Stimulated activated CD4-positive, alpha-beta T cell treated with anti-CD3 and anti-CD28 coated beads, Interleukin-15, amount 100 ng/mL, for 24 hours (primary cell): ENCODE data around the gene SRGAP2C.
"Not testable (repeated sequence)": the region's sequence is repeated elsewhere in the genome, so short reads cannot be mapped to it uniquely, and the experiment has no call there.

Experiments
- DNase-seq: peaks from one replicate; pipeline ENCODE4 v3.0.0-alpha.2; 2020

Gene SRGAP2C

GRCh38 chr1:121184290-121185127 is at the start of gene SRGAP2C, which contains the start of gene FAM72B:
Gene SRGAP2C, plus strand, starts transcription at chr1:121184975. Its CDS starts 2,472 bp downstream, at chr1:121187447.
Gene FAM72B, minus strand, starts transcription at chr1:121184340. Its CDS starts 851 bp downstream, at chr1:121183489.
- DNase-seq, result peak; percentile 92

DNA sequence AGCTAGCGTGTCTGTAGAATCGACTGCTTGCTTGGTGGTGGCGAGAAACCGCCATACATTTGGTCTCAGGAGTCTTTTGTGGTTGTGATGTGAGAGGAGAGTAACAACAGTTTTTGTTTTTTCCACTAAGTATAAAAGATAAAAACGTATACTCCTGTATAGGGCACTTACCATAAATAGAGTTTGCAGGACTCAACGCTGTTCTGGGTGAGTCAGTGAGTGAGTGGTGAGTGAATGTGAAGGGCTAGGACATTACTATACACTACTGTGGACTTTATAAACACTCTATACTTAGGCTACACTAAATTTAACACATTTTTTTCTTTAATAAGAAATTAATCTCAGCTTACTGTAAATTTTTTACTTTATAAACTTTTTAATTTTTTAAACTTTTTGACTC is 44.4 kb upstream of the SRGAP2C start:
- DNase-seq, result not testable (repeated sequence)

DNA sequence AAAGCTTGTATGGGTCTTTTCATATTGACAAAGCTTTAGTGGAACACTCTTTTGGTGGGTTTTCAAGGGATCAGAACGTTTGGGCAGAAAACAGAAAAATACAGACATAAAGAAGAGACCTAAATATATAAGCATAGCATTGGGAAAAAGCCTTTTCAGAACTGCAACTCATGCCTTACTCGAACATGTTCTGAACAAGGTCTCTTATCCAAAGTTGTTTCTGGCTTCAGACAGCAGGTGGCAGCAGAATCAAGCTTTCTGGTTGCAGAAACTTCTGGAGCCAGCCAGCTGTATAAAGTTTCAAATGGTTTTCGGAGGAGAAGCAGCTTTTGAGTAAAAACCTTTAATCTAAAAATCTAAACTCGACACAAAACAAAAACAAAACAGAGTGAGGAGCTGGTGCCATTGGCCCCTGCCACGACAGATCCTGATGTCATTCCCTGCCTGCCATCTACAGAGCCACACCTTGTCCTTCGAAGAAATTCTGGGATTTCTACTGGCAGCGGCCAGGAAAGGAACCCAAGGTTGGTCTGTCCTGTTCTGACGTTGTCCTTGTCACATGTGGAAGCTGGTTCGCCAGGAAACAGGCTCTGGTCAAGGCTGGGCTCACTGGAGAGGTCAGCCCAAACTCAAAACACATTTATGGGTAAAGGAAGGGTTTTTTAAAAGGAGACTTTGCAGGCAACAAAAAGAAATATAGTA is 36.1 kb upstream of the SRGAP2C start:
- not testable (repeated sequence) for DNase-seq

- DNase-seq, result not testable (repeated sequence)
These were observed 33.5 kb upstream of the SRGAP2C start for GRCh38 chr1:121151294-121151693.

GRCh38 chr1:121152788-121153187 is 32.0 kb upstream of the SRGAP2C start:
- DNase-seq, result not testable (repeated sequence)

DNA sequence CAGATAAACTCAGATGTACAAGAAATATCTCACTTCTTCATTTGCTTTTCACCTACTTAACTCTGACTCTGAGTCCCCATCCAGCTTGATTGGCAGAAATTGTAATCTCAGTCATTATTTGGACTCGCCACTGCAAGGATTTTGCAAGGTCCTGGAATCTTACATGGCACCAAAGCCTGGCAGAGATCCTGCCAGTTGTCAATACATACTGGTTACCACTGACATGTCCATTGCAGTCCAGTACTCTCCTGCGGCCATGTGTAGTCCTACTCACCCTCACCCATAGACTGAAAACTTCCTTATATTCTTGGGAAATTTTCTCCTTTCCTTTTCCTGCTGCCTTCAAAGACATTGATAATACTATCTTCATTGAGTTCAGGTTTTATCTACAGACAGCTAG is 30.0 kb upstream of the SRGAP2C start:
- DNase-seq, result not testable (repeated sequence)

GRCh38 chr1:121155671-121156358 is 29.0 kb upstream of the SRGAP2C start:
- DNase-seq, result not testable (repeated sequence)

DNA sequence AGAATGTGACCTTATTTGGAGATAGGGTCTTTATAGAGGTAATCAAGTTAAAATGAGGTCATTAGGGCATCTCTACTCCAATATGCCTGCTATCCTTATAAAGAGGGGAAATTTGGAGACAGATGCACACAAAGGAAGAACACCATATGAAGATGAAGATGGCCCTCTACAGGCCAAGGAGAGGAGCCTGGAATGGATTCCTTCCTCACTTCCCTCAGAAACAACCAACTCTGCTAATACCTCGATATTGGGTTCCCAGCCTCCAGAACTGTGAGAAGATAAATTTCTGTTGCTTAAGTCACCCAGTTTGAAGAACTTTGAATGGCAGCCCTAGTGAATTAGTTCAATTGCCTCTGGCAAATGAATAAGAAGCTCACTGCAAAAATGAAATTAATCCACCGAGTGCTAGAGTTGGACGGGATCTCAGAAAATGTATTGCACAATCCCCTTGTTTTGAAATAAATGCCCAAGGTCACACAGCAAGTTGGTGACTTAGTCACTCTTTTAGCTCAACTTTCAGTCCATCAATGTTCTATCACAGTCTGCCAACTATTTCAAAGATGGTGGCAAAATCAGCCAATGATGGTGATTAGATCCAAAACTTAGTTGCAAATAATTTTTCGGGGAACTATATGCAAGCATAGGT is 27.7 kb upstream of the SRGAP2C start:
- not testable (repeated sequence) for DNase-seq

DNA sequence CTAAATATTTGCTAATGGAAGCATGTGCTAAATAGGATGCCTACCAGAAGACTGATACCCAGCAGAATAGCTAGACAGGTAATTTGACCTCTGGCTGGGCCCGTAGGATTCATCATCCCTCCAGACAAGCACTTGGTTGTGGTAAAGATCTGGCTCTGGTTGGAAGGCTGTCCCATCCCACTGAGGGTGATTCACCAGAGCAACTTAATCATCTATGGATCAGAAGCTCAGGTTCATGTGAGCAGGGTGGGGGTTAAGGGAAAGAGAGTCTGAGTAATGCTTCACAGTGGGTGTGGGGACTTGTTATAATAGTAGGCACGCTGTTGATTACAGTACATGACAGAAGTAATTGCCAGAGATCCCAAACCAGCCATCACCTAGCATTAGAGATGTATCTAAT is 27.2 kb upstream of the SRGAP2C start:
- not testable (repeated sequence) for DNase-seq

DNA sequence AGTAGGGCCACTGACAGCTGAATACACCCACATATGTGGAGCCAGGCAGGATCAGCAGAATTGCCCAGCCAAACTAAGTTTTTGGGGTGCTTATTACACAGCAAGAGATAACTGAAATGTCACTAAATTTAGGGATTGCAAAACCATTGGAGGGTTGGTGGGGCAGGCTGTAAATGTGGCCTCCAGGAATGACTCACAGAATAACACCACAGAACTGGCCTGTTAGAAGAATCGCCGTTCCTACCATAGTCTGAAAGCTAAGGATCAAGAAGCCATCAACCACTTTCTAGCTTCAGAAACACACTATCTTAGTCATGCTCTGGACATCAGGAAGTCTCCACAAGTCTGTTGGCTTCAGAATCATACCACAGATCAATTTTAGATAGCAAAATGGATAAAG is 24.7 kb upstream of the SRGAP2C start:
- DNase-seq, result not testable (repeated sequence)

GRCh38 chr1:121161199-121161901 is 23.4 kb upstream of the SRGAP2C start:
- not testable (repeated sequence) for DNase-seq

GRCh38 chr1:121163850-121164757 is 20.7 kb upstream of the SRGAP2C start:
- peak; percentile 8 for DNase-seq

GRCh38 chr1:121165296-121165695 is 19.5 kb upstream of the SRGAP2C start:
- DNase-seq, result not testable (repeated sequence)

- DNase-seq, result not testable (repeated sequence)
These were observed 17.5 kb upstream of the SRGAP2C start for GRCh38 chr1:121167225-121167738.

- DNase-seq, result not testable (repeated sequence)
These were observed 16.6 kb upstream of the SRGAP2C start for GRCh38 chr1:121168152-121168668.

DNA sequence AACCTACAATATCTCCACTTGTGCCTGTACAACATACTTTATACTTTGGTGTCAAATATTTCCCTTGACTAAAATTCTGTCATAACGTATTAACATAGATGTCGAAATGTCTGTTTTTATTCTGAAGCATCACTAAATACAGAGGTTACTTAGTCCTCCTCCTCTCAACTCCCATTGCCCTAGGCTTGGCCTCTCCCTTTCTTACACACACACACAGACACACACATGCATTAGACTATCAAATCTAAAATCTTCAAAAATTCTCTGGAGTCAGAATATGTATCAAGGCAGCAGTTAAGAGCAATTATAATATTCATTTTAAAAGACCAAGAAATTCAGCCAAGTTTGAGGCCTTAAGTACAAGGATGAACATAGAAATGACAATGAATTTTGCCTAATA is 8.1 kb upstream of the SRGAP2C start:
- not testable (repeated sequence) for DNase-seq

- not testable (repeated sequence) for DNase-seq
These were observed 6.6 kb upstream of the SRGAP2C start for GRCh38 chr1:121178197-121178596.

DNA sequence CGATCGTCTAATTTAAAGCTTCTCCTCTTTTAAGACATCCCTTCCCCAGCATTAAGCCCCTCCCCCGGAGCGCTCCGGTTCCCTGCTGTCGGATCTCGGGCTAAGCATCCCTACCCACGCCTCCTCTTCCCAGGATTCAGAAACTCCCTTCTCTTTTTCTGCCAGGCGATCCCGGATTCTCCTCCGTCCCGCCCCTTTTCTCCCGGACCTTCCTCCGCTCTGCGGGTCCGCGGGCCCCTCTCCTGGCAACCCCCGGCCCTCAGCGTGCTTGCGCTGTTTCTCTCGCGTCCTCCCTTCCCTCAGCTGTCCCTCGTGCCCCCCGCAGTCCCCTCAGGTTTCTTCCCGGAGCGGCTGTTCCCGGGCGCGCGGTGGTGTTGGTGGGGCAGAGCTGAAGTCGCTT is 908 bp upstream of the SRGAP2C start:
- DNase-seq, result peak; percentile 12

DNA sequence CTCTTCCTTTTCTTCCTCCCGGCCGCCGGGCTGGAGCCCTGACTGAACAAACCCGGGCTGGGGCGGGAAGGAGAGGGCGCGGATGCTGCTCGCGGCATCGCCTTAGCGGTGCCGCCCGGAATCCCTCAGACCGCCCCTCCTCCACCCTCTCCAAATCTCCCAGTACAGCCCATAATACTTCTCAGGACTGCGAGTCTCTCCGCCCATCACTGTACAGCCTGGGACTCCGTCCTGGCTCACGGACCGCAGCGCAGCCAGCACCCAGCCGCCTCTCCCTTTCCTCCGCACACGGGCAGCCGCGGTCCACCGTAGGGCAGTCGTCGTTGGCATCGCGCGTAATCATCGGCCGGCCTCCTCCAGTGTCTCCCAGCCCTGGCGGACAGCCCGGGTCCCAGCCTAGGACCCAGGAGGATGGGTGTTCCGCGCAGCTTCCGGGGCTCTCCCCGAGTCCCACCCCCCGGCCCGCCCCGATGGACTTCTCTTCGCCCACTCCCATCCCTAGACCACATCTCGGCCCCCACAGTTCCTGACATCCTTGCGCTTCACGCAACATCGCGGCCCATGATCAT is 449 bp downstream of the SRGAP2C start:
- peak; percentile 7 for DNase-seq

- DNase-seq, result not testable (repeated sequence)
These were observed 1.4 kb downstream of the SRGAP2C start for GRCh38 chr1:121186191-121186590.
